HG02943 (cell line): ENCODE measurements around the gene CTSE.

Experiments
- ATAC-seq: cut with Tn5 transposase; IDR thresholded peaks from one replicate; pipeline ENCODE4 v1.9.1; 2021; ENCODE audit warnings: mild to moderate bottlenecking, low read depth, moderate library complexity; ENCODE audit not compliant: unreplicated experiment

CTSE gene

DNA sequence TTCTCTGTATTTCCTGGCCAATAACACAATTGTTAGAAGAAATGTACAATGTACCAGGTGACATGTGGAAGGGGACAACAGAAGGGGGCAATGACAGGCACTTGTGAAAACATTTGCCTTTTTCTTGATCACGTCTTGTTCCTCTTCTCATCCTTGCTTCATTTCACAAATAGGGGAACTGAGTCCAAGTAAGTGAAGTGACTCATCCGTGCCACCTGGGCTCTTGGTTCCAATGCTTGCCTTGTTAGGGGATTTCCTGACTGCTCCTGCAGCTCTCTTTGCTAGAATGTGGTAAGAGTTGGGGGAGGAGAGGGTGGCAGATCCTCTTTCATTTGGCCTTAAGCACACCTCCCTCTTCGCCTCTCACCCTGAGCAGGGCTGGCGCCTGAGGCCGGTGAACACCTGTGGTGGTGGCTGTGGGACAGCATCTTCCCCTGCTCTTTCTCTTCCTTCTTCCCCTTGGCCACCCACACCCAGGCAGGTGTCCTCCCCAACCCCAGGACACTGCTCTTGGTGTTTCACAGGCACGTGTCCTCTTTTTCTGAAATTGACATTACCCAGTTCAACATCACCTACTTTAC, 27.1 kb upstream of the CTSE start:
- peak; percentile 82 for ATAC-seq

DNA sequence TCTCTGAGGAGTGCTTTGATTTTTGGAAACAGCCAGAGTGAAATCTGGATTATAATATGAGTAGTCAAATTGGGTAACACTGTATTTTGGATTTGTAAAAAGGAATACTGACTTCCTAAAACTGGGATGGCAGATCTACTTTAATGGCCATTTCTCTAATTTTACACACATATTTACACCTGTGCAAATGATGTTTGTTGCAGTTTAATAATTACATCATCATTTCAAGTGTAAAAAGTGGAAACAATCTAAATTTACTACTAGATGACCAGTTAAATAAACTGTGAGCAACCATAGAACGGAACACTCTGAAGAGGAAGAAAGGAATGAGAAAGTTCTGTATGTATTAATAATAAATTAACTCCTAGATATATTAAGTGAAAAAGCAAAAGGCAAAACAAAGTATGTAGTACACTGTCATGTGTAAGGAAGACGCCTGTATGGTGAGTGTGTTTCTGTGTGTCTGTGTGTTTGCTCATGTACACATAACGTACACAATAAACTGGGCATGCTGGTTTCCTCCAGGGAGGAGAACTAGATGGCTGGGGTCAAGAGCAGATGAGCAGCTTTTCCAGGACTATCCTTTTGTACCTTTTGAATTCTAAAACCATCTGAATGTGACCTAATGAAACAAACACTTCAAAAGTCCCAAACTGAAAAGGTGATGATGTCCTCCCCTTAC, 26.4 kb upstream of the CTSE start:
- no peak for ATAC-seq

DNA sequence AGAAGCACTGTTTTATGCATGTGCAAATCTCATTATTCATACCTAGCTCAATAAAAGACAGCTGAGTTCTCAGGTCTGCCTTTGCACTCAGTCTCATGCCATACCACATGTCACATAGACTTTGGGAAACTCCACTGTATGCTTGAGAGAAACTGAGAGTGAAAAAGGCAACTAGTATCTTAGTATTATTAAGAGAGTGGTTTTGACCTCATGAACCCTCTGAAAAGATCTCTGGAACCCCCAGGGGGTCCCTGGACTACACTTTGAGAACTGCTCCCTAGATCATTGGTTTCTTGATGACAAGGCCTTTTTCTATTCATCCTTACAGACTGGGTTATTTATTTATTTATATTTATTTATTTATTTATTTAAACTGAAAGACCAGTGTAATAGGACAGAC, 25.6 kb upstream of the CTSE start:
- no peak for ATAC-seq

DNA sequence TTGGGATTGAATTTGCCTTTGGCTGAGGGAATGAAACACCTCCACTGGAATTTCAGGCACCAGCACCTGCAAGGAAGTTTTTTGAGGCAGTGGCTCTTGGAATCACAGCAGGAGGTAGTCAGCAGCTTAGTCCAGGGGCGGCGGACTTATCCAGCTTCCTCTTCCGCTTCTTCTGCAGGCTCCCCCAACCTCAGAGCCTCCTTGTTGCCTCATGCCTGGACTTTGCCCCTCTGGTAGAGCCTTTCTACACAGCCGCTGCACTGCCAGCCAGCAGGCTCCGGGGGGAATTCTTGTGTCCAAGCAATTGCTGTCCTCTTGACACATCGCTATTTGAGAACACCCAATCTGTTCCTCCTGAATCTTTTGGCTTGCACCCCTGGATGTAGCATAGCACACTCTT, 24.9 kb upstream of the CTSE start:
- ATAC-seq: no peak

DNA sequence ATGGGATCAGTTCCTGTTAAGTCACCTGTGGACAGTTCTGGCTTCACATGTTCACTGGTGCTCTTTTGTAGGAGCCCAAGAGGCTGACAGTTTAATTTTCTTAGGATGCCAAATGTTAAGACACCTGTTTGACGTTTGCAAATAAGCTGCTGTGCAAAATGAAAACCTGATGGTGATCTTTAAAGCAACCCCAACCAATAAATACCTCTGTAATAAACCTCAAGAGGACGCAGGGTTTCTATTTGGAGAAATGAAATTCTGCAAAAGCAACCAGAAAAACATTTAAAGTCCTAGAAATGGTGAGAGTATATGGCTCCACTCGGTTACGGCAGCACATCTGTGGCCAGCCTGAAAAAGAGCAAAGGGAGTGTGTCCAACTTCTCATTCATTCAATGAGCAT, 23.6 kb upstream of the CTSE start:
- no peak for ATAC-seq

DNA sequence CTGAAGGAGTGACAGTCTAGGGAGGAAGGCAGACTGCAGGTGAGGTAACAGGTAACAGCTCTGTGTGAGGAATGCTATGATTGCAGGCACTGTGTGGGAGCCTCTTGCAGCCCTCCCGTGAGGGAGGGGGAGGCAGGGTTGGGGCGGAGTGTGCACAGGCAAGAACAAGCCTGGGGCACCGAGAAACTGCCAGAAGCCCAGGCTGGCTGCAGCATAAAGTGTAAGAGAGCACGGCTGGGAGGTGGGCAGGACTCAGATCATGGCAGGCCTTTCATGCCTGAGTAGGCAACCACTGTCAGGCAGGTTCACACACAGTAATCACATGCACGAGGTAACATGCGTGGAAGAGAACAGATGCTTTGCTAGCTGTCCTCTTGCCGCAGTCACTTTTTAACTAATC, 17.9 kb upstream of the CTSE start:
- no peak for ATAC-seq

DNA sequence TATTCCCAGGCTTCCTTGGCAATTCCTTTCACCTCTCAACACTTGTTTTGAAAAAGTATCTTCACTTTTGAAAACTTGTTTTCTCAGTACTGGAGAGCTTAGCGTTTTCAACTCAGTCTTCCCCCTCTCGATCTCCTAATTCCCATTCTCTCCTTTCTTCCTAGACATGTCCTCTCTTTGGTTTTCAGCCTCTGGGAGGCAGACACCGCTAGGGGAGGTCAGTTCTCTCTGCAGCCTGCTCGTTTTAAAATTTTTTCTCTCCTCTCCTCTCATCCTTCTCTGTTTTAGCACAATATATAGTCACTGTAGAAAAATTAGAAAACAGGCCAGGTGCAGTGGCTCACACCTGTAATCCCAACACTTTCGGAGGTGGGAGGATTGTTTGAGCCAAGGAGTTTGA, 16.6 kb upstream of the CTSE start:
- ATAC-seq: no peak

DNA sequence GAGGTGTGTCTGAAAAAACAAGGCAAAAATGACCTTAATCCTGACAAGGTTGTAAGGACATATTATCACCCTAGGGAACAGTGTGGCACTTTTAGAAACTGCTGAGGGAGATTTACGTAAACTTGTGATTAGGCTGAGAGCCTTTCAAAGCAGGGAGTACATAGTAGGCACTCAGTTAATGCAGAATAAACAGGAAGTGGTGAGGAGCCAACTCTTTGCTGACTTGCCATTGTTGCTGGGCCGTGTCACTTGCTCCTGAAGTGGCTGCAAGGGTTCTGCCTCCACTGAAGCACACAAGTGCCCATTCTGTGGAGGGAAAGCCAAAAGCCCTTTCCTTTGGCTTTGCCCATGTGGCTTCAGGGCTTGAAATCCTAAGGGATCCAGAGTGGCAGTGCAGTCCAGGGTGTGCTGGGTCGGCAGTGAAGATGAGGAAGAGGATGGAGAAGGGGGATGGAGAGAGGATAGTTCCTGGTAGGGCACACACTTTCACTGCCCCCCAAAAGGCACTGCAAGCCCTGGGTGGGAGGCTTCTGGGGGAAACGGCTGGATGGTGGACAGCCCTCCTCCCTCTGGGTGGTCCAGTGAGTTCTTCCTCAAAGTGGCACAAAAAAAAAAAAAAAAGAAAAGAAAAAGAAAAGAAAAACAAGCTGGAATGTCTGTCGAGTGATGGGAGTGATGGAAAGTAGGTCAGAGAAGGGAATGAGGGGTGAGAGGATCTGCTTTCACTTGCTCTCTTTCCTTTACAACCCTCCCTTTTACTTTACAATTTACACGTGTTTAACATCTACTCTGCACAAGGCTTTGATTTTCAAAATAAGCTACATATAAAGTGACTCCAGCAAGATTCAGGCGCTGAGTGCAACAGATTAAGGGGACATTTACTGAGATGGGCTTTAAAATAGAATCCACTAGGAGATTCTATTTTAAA, 15.6 kb upstream of the CTSE start:
- no peak for ATAC-seq

DNA sequence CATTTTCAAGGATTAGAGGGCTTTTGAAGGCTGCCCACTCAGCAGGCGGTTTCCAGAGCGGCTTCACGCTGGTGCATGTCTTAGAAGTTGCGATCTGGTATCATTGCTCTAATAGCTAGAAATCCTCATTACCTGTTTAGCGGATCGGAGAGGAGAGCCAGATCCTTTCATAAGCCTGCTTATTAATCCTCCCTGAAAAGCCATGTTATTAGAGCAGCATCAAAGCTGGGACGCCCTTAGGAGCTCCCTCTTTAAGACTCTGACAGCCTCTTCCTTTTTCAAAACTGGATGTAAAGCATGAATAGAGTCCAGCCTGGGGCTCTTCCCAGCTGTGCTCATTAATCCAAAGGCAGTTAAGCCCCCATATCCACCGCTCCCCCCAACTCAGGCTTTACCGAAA, 13.9 kb upstream of the CTSE start:
- ATAC-seq: no peak

DNA sequence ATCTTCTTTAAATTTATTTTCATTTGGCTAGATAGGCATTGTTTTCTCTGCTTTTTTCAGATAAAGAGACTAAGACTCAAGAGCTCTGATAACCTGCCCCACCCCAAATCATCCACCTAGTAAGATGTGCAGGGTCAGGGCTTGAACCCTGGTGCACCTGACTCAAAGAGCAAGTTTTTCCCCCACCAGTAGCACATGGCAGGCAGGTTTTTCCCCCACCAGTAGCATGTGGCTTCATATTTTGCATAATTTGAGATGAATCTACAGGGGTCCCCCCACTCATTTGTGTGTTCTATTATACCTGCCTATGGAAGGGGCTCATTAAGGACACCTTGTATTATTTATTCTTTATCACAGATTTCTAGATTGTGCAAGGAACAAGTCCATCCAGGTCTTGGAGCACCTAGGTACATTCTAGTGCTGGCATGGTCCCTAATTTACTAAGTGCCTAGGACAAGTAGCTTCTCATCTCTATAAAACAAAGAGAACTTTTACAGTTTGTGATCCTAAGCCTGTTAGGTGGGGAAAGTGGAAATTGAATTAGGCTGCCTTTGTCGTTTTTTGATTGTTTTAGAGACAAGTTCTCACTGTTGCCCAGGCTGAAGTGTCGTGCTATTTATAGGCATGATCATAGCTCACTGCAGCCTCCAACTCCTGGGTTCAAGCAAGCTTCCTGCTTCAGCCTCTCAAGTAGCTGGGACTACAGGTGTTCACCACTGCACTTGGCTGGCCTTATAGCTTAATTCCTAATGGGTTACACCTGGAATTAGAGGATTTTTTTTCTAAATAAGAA, 13.2 kb upstream of the CTSE start:
- ATAC-seq: no peak

DNA sequence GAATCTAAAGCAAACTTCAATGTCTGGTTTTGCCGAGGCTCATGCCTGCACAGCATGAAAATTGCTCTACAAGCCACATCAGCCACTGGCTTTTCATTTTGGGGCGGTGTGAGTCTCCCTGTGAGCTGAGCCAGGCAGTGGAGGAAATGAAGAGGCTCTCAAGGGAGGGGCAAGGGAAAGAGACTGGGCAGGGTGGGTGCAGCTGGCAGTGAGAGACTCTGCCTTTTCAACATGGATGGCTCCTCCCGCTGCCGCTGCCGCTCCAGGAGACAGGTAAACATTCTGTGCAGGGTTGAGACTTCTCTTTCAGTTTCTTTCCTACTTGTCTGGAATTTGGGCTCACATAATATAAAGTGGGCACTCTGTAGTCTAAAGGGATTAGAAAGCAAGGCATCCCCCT, 11.3 kb upstream of the CTSE start:
- no peak for ATAC-seq

DNA sequence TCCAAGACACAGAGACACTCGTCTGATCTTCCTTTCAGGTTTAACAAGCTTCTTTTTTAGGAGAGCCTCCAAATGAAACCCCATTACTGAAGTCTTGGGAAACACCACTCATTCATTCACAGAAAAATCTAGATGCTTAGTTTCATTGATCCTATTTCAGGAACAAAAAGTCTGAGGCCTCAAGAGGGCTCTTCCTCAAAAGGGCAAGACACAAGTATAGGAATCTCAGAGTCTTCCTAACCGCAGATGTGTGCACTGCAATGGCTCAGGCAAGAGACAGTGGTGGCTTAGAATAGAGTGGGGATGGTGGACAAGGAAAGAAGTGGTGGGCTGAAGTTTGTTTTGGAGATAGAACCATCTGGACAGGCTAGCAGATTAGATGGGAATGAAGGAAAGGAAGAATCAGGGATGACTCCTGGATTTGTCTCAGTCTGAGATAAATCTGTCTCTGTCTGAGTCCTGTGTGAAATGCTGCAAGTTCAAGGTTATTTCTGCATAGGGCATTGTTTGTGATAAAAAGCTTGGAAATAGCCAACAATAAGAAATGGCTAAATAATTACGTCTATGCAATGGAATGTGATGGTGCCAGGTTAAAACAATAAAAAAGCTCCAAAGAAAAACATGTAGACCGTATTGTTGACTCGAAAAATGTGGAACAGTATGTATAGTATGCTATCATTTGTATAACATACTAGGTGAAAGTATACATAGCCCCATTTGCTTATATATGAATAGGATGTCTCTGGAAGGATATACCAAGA, 8.9 kb upstream of the CTSE start:
- ATAC-seq: no peak

DNA sequence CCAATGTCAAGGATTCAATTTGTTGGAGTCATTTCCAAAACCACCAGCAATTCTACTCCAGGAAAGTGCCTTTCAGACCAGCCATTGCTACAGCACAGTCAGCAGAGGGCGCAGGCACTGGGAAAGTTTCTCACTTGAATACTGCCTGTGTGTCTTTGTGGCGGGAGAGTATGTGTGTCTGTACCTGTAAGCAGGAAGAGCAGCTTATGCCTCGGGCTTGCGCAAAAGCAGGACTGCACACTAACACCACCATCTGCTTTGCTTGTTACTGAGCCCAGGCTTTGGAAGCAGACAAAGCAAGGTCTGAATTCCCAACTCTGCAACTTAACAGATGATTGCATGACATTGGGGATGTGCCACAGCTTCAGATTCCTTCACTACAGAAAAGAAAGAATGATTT, 7.0 kb upstream of the CTSE start:
- peak; percentile 74 for ATAC-seq

DNA sequence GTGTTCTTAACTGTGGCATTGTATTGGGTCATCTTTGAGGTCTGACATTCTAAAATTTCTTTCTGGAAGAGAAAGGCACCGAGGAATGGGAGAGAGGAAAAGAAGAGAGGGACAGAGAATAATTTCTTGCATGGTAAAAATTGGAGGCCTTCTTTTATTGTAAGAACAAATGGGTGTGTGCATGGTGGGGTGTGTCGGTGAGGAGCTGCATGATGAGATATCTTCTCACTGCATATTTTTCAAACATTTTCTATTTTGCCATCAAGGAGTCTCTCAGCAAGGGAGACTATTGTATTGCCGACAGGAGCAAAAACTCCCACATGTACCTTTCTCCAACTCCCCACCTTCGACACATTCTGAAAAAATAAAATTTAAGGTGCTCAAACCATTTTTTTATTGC, 6.5 kb upstream of the CTSE start:
- no peak for ATAC-seq

DNA sequence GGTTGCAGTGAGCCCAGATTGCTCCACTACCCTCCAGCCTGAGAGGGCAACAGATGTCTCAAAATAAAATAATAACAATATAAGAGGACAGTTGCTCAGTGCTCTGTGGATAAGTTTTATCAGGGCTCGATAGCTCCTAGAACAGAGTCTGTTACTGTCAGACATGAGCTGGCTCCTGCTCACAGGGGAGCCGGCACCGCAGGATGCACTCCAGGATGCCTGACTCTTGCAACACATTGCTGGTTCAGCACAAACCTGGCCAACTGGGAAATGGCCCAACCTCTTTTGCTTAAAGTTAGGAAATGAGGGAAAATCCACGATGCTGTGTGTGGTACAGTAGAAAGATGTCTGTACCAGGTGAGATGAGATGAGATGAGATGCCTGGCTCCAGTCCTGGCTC, 5.8 kb upstream of the CTSE start:
- no peak for ATAC-seq

DNA sequence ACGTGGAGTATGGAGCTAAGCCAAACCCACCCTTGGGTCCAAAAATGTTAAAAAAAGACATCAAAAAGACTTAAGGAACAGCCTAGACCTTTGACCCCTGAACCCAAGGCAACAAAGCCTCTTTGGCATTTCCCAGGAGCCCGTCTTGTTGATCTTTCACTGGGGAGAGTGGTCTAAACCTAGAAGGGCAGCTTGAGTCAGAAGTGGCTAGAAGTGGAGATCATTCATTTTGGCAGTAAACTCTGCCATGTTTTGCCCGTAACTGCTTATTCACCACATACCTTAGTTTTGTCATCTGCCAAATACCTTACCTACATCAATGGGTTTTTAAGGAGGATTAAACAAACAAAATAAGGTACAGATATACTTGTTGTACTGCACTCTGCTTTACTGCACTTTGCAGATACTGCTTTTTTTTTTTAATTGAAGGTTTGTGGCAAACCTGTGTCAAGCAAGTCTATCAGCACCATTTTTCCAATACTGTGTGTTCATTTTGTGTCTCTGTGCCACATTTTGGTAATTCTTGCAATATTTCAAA, 1.7 kb upstream of the CTSE start:
- no peak for ATAC-seq

DNA sequence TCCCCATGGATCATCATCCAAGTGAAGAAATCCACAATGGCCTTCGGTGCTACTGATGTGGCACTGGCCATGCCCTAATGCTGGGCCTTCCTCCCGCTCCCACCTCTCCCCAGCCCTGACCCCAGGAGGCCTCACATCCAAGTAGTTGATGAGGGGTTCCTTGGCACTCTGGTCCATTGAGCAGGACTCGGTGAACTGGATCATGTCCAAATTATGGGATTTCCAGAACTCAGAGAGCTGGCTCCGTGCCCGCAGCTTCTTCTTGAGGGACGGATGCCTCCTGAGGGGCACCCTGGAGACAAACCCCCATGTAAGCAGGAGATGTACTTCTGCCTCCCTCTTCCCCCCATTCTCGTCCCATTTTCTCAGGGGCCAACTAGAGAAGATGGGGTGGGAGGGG, 929 bp downstream of the CTSE start:
- no peak for ATAC-seq

DNA sequence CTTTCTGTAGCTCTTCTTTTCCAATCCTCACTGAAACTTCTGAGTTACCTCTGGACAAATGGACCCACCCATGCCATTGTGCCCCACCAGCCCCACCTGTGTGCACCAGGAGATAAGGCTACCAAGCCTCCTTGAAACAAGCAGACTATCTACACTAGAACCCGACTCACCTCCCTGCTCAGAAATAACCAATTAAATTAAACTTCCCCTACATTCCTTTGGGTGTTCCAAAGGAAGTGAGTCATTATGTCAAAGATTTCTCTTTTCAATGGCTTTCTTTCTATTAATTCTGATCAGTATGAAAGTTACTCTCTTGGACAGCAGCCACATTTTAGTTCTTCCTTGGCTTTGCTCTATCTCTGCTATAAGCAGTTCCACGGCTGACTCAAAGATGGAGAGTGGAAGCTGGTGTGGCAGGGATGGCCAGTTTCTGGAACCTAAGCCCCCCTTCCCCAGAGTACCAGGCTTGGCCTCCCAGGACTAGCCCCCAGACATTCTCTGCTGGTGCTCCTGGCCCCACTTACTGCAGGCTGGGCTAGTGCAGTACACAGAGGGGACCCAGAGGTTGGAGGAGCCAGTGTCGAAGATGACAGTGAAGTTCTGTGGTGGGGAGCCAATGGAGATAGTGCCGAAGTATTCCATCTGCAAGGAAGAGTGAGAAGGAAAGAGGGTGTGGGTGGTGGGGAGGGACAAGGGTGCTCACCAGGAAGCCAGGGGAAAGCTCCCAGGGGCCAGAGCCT, 1.9 kb downstream of the CTSE start:
- ATAC-seq: no peak

DNA sequence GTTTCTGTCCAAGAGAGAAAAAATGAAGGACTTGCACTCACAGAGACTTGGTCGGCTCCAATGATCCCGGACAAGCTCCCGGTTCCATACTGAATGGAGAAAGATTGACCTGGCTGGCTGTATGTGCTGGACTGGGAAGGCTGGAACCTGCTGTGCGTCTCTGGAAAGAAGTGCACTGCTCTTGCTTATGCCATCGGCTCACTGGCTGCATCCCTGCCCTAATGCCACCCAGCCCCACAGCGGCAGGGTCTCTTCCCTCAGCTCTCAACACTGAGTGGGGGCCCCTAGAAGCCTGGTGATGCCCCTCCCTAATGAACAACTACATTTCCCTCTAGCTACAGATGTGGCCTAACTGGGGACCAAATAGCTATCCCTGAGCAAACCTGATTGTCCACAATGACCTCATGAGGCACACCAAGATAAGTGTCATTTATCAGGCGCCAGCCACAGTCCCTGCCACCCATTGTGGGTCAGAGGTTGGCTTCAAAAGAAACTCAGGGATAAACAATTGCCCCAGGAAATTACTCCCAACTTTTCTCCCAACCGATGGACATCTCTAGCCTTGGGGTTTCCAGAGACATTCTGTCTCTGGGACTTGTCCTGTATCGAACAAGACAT, 2.6 kb downstream of the CTSE start:
- no peak for ATAC-seq
